Fibroblast of skin of back (primary cell): ENCODE data around the gene ACSM5.
"Not testable (repeated sequence)": the region's sequence is repeated elsewhere in the genome, so short reads cannot be mapped to it uniquely, and the experiment has no call there.

ENCODE experiments used
- DNase-seq: peaks from one replicate; pipeline ENCODE4 v3.0.0-alpha.2; 2013

The ACSM5 gene

GRCh38 chr16:20451364-20451763, 42.0 kb downstream of the ACSM5 start, which contains the start of gene ACSM2A:
TSS of gene ACSM2A (plus strand) at chr16:20451521. CDS start at chr16:20460115, 8,594 bp downstream.
- not testable (repeated sequence) for DNase-seq

- DNase-seq, result not testable (repeated sequence)
These were observed 44.3 kb downstream of the ACSM5 start for GRCh38 chr16:20453633-20454032.

GRCh38 chr16:20459227-20459626, 49.9 kb downstream of the ACSM5 start:
- not testable (repeated sequence) for DNase-seq

GRCh38 chr16:20460313-20460712, 51.0 kb downstream of the ACSM5 start:
- DNase-seq, result not testable (repeated sequence)

GRCh38 chr16:20468954-20469353, 59.6 kb downstream of the ACSM5 start:
- not testable (repeated sequence) for DNase-seq

- DNase-seq, result not testable (repeated sequence)
These were observed 60.6 kb downstream of the ACSM5 start for GRCh38 chr16:20469930-20470329.

- DNase-seq, result not testable (repeated sequence)
These were observed 61.4 kb downstream of the ACSM5 start for GRCh38 chr16:20470732-20471131.

GRCh38 chr16:20477188-20477744, 67.9 kb downstream of the ACSM5 start:
- DNase-seq, result not testable (repeated sequence)

- DNase-seq, result not testable (repeated sequence)
These were observed 74.7 kb downstream of the ACSM5 start for GRCh38 chr16:20483989-20484388.

GRCh38 chr16:20484726-20485125, 75.4 kb downstream of the ACSM5 start:
- DNase-seq, result no peak

- DNase-seq, result no peak
These were observed 76.1 kb downstream of the ACSM5 start for GRCh38 chr16:20485408-20485807.
